ENCODE results near the gene LCE7A. TPM values are rescaled to one million over a fixed set of nuclear protein-coding genes. Genes with fewer than 3 reads are reported as not detected.

The LCE7A gene
- total RNA-seq, 6 experiments from 2014 or later = not detected

- peaks cover 19% of the 10 kb centered on the region for H3K9me3 Mint-ChIP-seq
- no peaks in the 10 kb centered on the region for H3K4me1 Mint-ChIP-seq (ENCODE audit: low read depth)
- H3K27ac Mint-ChIP-seq = no peak overlapping the region
- no peaks in the 10 kb centered on the region for H3K36me3 Mint-ChIP-seq (ENCODE audit: low read depth)
- peaks cover 3% of the 10 kb centered on the region; the same call in 1 of the 2 replicates for H3K27me3 Mint-ChIP-seq (ENCODE audit: insufficient read depth)
- H3K4me3 Mint-ChIP-seq = no peak overlapping the region
- DNase-seq = no peak
- TF ChIP-seq, protein P1, sequence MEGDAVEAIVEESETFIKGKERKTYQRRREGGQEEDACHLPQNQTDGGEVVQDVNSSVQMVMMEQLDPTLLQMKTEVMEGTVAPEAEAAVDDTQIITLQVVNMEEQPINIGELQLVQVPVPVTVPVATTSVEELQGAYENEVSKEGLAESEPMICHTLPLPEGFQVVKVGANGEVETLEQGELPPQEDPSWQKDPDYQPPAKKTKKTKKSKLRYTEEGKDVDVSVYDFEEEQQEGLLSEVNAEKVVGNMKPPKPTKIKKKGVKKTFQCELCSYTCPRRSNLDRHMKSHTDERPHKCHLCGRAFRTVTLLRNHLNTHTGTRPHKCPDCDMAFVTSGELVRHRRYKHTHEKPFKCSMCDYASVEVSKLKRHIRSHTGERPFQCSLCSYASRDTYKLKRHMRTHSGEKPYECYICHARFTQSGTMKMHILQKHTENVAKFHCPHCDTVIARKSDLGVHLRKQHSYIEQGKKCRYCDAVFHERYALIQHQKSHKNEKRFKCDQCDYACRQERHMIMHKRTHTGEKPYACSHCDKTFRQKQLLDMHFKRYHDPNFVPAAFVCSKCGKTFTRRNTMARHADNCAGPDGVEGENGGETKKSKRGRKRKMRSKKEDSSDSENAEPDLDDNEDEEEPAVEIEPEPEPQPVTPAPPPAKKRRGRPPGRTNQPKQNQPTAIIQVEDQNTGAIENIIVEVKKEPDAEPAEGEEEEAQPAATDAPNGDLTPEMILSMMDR (IDR thresholded peaks at IDR 0.05) = no peak
Measured at GRCh38 chr1:152824964-152825363, 34.8 kb upstream of the LCE7A start.

GRCh38 chr1:152827173-152827572 lies 32.6 kb upstream of the LCE7A start, which contains the start of gene LCE1A:
Gene LCE1A (plus strand): TSS chr1:152827473. CDS start chr1:152827473, 0 bp downstream.
- TF ChIP-seq, protein P1 (IDR thresholded peaks at IDR 0.05) = no peak
- H3K27ac Mint-ChIP-seq = no peak within 1 kb of the TSS
- H3K36me3 Mint-ChIP-seq (ENCODE audit: low read depth) = no peaks in the 10 kb centered on the region
- peaks cover 15% of the 10 kb centered on the region for H3K9me3 Mint-ChIP-seq
- H3K4me3 Mint-ChIP-seq = no peak within 1 kb of the TSS
- no peaks in the 10 kb centered on the region for H3K4me1 Mint-ChIP-seq (ENCODE audit: low read depth)
- DNase-seq = no peak
- H3K27me3 Mint-ChIP-seq (ENCODE audit: insufficient read depth) = peaks cover 4% of the 10 kb centered on the region

GRCh38 chr1:152836870-152837269 lies 22.9 kb upstream of the LCE7A start:
- TF ChIP-seq, protein P1 (IDR thresholded peaks at IDR 0.05) = no peak
- Mint-ChIP-seq H3K27ac (no peak overlapping the region), H3K4me3 (no peak overlapping the region), H3K9me3 (no peaks in the 10 kb centered on the region; the same call in none of the 2 replicates), H3K36me3 (ENCODE audit: low read depth) (no peaks in the 10 kb centered on the region), H3K4me1 (ENCODE audit: low read depth) (no peaks in the 10 kb centered on the region), H3K27me3 (ENCODE audit: insufficient read depth) (no peaks in the 10 kb centered on the region; the same call in none of the 2 replicates)
- DNase-seq = no peak

DNA sequence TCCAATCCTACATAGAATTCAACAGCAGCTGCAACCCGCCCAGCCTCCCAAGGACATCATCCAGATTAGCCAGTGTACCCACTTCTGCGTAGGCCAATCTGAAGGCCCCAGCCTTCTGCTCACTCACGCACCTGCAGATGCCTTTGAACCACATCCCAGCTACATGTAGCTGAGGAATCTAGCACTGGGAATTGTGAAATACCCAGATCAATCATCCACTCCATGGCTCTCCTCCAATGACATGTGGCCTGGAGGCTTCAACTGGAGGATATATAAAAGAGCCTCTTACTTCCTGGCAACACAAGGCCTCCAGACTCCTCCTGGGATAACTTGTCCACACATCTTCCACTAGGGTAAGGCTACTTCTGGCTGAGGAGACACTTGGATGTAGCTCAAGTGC lies 17.2 kb upstream of the LCE7A start, which contains the start of gene LCE6A:
Gene LCE6A, plus strand, starts transcription at position 301 of the 400 bp plus-strand sequence. CDS start 665 bp downstream, outside the sequence.
- no peak for DNase-seq
- Mint-ChIP-seq H3K36me3 (ENCODE audit: low read depth) (no peaks in the 10 kb centered on the region), H3K9me3 (peaks cover 9% of the 10 kb centered on the region), H3K4me1 (ENCODE audit: low read depth) (no peaks in the 10 kb centered on the region), H3K4me3 (no peak within 1 kb of the TSS), H3K27me3 (ENCODE audit: insufficient read depth) (no peaks in the 10 kb centered on the region; the same call in 1 of the 2 replicates), H3K27ac (no peak within 1 kb of the TSS)
- TF ChIP-seq, protein P1 (IDR thresholded peaks at IDR 0.05) = no peak

- Mint-ChIP-seq H3K27me3 (ENCODE audit: insufficient read depth) (peaks cover 3% of the 10 kb centered on the region; the same call in 1 of the 2 replicates), H3K36me3 (ENCODE audit: low read depth) (no peaks in the 10 kb centered on the region), H3K9me3 (no peaks in the 10 kb centered on the region; the same call in 1 of the 2 replicates), H3K4me3 (no peak overlapping the region), H3K27ac (no peak overlapping the region), H3K4me1 (ENCODE audit: low read depth) (no peaks in the 10 kb centered on the region; the same call in 1 of the 2 replicates)
- no peak for DNase-seq
- TF ChIP-seq, protein P1 (IDR thresholded peaks at IDR 0.05) = no peak
Measured at GRCh38 chr1:152855661-152856060, 4.1 kb upstream of the LCE7A start.
